Mucosa of descending colon (tissue), 3 donors: ENCODE data around the gene PHF21A. TPM values are rescaled to one million over a fixed set of nuclear protein-coding genes. Genes with fewer than 3 reads are reported as not detected.

ENCODE experiments used
- ATAC-seq: fragments of 200-7000 bp; cut with Tn5 transposase; one replicate; pipeline ENCODE4 v1.9.1; 2020; ENCODE audit warnings: mild to moderate bottlenecking, moderate library complexity
- DNase-seq, 3 donors: peaks; one replicate each; pipeline ENCODE4 v3.0.0-alpha.2; 2020
- H3K36me3 ChIP-seq: fragments of 200-600 bp; one replicate; pipeline ENCODE4 v1.8.0; 2021; ENCODE audit warnings: low read depth, mild to moderate bottlenecking
- H3K4me1 ChIP-seq: fragments of 200-600 bp; one replicate; pipeline ENCODE4 v1.8.0; 2021; ENCODE audit warnings: low read depth, mild to moderate bottlenecking
- H3K4me3 ChIP-seq: fragments of 200-600 bp; one replicate; pipeline ENCODE4 v1.8.0; 2021; ENCODE audit warnings: mild to moderate bottlenecking
- H3K9me3 ChIP-seq: fragments of 200-600 bp; one replicate; pipeline ENCODE4 v1.8.0; 2021; ENCODE audit warnings: mild to moderate bottlenecking
- CTCF ChIP-seq: fragments of 200-600 bp; IDR thresholded peaks from one replicate; pipeline ENCODE4 v1.8.0; 2022; ENCODE audit warnings: antibody characterized with exemption, mild to moderate bottlenecking
- intact Hi-C, 2 donors: fragments of 100-400 bp; cut with DNase I in 1 of 2; cut with micrococcal nuclease in 1 of 2; formaldehyde crosslinking; loops; one replicate each; pipeline versions ENCODE4 v1.11.0 to v1.11.1; 2022; cut with DNase I, micrococcal nuclease
- total RNA-seq, 3 donors: library from RNA; stranded (reverse); fragmentation: NEBNext Ultra II Directional in 2 of 3; extraction: Animal tissue kit (Norgen Biotek cat#: 25700) in 2 of 3; gene quantifications; one replicate each; pipeline versions ENCODE4 v1.2.1 to v1.2.4, GENCODE V29; 2021 to 2023
- donor health status: DM: no; HTN: no; CAD: no; lungs with moderate emphysema.
- donor health status: DM: no; HTN: no; CAD: no.
- donor health status: DM: no; HTN: yes; CAD: no.

The PHF21A gene
- total RNA-seq, 3 donors from 2014 or later: 20.3 to 78.1 (median 23.3) TPM

DNA sequence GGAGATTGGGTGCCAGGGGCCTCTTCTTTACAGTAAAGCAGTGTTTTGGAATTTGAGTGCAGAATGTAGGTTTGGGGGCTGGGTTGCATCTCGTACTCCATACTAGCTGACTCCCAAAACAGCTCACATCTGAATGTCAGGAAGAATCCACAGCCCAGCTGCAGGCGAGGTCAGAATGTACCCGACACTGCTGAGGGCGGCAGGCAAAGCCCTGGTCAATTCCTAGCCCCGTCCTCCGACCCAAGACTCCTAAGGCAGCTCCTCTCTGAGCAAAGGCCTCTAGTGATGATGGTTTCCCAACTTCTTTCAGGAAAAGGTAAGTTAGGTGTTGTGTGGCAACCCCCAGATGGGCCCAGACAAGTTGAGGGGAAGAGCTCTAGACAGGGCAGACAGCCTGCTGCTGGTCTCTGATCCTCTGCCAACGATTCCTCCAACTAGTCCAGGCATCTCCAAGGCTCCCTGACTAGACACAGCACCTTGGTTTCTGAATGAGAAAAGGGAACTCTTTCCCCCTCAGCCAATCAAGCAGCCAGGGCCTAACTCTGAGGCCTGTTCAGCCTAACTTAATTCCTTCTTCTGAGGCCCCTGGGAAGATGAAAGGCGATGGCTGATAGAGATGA, 190.2 kb downstream of the PHF21A start:
- intact Hi-C loops: no loop called here
- TF ChIP-seq CTCF: no peak
- Histone ChIP-seq H3K4me3 (no peak overlapping the region), H3K9me3 (no peaks in the 10 kb centered on the region), H3K4me1 (peaks cover 6% of the 10 kb centered on the region), H3K36me3 (no peaks in the 10 kb centered on the region)
- ATAC-seq (no peak), DNase-seq (no peak)

DNA sequence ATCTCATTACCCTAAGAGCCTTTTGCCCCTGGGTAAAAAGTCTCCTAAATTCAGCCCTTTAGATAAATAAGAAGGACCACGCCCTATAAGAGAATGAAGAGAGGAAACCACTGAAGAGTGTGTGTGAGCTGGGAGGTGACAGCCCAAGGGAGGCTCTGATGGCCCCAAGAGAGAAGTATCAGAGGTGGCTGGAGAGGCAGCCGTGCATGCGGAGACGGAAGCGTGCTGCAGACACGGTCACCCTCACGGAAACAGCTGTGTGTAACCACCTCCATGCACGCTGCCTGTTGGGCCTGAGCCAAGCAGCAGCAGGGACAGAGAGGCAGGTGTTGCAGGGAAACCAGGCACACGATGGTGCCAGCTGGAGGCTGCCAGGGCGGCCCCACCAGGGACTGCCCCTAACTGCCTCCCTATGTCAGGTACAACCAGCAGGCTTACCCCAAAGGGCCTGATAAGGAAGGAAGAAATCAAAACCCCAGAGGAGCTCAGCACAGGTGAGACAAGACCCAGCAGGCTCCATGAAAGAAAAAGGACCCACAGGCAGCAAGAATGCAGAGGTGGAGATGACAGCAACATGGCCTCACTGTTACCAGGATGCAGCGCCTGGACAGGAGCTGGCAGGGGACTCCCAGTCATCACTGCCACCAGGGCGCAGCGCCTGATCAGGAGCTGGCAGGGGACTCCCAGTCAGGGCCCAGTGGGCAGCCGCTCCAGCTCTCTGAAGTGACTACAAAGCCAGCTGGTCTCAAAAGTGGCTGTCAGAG, 191.0 kb downstream of the PHF21A start:
- TF ChIP-seq CTCF: no peak
- Histone ChIP-seq H3K4me1 (peaks cover 6% of the 10 kb centered on the region), H3K9me3 (no peaks in the 10 kb centered on the region), H3K4me3 (no peak overlapping the region), H3K36me3 (no peaks in the 10 kb centered on the region)
- DNase-seq (peak; percentile 66 to 91 (median 82)), ATAC-seq (peak; percentile 87)
- intact Hi-C loops: no loop called here

- H3K36me3 ChIP-seq: no peaks in the 10 kb centered on the region
- ATAC-seq: peak; percentile 31
- peaks cover 6% of the 10 kb centered on the region for H3K4me1 ChIP-seq
- intact Hi-C loops: no loop called here
- no peaks in the 10 kb centered on the region for H3K9me3 ChIP-seq
- no peak for DNase-seq
- no peak for TF ChIP-seq CTCF
- no peak overlapping the region for H3K4me3 ChIP-seq
Observed at GRCh38 chr11:45929486-45930030, 191.7 kb downstream of the PHF21A start.

DNA sequence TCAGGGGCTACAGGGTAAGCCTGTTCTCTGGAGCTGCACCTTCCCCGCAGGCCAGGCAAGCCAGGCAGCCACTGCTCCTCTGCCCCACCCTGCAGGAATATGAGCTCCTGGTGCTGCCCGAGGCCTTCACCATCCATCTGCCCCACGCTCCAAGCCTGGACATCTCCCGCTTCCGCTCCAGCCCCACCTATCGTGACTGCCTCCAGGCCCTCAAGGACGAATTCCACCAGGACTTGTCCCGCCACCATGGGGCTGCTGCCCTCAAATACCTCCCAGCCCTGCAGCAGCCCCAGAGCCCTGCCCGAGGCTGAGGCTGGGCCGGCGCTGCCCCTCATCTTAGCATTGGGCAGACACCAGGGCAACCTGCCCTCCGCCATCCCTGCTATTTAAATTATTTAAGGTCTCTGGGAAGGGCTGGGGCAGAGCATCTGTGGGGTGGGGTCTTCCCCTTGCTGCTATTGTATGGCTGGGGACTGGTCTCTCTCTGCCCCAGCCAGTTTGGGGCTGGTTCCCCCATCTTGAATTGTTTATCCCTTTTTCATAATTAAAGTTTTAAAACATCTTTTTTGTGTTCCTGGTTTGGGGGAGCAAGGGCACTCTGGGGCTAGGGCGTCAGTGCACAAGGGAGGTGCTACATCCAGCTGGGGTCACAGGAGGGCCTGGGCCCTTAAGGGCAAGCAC, 192.6 kb downstream of the PHF21A start:
- no peak for TF ChIP-seq CTCF
- Histone ChIP-seq H3K4me3 (no peak overlapping the region), H3K4me1 (peaks cover 6% of the 10 kb centered on the region), H3K9me3 (no peaks in the 10 kb centered on the region), H3K36me3 (no peaks in the 10 kb centered on the region)
- peak in 1 of 3 donors; percentile 34 for DNase-seq
- ATAC-seq: no peak
- intact Hi-C loops: no loop called here

- intact Hi-C loops: no loop called here
- Histone ChIP-seq H3K9me3 (no peaks in the 10 kb centered on the region), H3K36me3 (no peaks in the 10 kb centered on the region), H3K4me1 (peaks cover 8% of the 10 kb centered on the region), H3K4me3 (no peak overlapping the region)
- DNase-seq (peak in 1 of 3 donors; percentile 47), ATAC-seq (no peak)
- TF ChIP-seq CTCF: no peak
Observed at GRCh38 chr11:45927684-45928413, 193.4 kb downstream of the PHF21A start.
